NCI-H748 (cell line): ENCODE results near the gene RAB39A.
"Not testable (repeated sequence)": the region's sequence is repeated elsewhere in the genome, so short reads cannot be mapped to it uniquely, and the experiment has no call there.

Experiments
- DNase-seq: peaks from one replicate; lab custom pipeline; 2025; ENCODE audit not compliant: unreplicated experiment; lab: John Stamatoyannopoulos, UW

The RAB39A gene

GRCh38 chr11:107928046-107928766 is at the start of gene RAB39A:
TSS of gene RAB39A (plus strand) at chr11:107928448. CDS start at chr11:107928569, 121 bp downstream.
- DNase-seq = peak; percentile 95

GRCh38 chr11:107881471-107881870 is 46.8 kb upstream of the RAB39A start:
- DNase-seq = not testable (repeated sequence)

DNA sequence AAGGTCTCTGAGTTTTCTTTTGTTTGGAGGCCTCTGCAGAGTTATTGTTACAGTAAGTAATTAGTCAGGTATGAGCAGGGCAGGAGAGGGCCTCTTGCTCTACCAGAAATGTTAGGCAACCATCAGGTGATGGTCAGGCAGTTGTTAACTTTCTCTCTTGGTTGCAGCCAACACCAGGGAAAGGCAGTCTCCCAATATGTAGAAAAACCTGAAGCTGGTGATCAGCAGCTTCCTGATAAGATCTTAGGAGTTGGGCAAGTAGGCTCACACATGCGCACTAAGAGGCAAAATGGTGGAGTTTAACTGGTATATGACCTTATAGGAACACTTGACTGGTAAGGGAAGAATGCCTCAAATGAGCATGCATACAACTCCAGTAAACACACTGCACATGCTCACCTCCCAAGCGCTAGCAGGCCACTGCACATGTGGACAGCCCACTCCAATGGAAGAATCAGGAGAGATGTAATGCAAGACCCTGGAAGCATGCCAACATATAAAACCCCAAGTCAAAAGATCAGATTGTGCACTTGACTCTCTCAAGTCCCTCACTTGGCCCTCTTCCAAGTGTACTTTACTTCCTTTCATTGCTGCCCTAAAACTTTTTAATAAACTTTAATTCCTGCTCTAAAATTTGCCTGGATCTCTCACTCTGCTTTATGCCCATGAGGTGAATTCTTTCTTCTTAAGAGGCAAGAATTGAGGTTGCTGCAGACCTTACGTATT is 46.0 kb upstream of the RAB39A start:
- no peak for DNase-seq

DNA sequence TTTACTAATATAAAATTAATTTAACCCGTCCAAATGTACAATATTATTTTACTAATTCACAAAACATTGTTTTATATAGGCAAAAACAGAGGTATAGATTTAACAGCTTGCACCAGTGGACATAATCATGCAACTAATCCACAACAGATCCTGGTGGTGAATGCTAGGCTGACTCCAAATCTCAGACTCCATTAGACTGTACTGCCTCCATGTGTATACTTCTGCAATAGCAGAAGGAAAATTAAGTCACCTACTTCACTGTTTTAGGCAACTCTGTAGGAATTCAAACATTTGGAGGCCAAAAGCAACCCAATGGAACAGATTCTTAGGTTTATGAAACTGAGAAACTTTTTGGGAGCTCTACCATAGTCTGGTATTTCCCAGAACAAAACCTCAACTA is 30.0 kb upstream of the RAB39A start:
- DNase-seq = peak; percentile 2

GRCh38 chr11:107908211-107908610 is 20.0 kb upstream of the RAB39A start:
- no peak for DNase-seq

DNA sequence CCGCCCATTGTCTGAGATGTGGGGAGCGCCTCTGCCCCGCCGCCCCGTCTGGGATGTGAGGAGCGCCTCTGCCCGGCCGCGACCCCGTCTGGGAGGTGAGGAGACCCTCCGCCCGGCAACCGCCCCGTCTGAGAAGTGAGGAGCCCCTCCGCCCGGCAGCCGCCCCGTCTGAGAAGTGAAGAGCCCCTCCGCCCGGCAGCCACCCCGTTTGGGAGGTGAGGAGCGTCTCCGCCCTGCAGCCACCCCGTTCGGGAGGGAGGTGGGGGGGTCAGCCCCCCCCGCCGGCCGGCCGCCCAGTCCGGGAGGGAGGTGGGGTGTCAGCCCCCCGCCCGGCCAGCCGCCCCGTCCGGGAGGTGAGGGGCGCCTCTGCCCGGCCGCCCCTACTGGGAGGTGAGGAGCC is 15.8 kb upstream of the RAB39A start:
- DNase-seq = not testable (repeated sequence)

DNA sequence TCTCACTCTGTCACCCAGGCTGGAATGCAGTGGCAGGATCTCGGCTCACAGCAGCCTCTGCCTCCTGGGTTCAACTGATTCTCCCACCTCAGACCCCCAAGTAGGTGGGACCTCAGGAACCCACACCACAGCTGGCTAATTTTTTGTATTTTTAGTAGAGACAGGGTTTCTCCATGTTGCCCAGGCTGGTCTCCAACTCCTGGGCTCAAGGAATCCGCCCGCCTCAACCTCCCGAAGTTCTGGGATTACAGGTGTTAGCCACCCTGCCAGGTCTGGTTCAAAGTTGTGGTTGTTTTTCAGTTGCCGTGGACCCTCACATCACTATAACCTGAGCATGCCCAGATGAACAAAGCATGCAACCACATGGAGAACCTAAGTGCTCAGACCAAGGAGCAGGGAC is 13.0 kb upstream of the RAB39A start:
- no peak for DNase-seq

- DNase-seq = peak; percentile 60
Observed at GRCh38 chr11:107916671-107917241, 11.5 kb upstream of the RAB39A start.

- no peak for DNase-seq
Observed at GRCh38 chr11:107921997-107922396, 6.3 kb upstream of the RAB39A start.

DNA sequence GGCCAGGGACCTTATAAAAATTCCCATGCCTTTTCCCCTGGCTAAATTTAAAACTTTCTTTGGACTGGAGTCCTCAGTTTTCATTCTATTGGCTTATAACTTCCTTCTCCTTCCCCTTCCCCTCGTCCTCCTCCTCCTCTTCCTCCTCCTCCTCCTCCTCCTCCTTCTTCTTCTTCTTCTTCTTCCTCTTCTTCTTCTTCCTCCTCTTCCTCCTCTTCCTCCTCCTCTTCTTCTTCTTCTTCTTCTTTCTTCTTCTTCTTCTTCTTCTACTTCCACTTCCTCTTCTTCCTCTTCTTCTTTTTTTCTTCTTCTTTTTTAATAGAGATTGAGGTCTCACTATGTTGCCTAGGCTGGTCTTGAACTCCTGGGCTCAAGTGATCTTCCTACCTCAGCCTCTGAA is 4.7 kb upstream of the RAB39A start:
- DNase-seq = not testable (repeated sequence)

DNA sequence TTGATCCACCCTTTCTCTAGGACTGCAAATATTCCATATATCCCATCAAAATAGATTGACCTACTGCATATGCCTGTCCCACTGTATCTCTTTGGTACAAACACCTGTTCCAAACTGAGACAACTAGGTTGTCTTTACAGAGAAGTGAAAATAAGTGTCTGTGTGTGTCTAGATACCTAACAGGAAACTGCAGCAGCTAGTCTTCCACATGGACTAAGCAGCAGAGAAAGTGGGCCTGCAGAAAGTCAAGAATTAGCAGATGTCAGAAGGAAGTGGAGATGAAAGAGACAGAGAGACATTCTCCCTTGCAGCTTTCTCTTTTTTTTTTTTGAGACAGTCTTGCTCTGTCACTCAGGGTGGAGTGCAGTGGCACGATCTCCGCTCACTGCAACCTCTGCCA is 3.9 kb upstream of the RAB39A start:
- DNase-seq = no peak

DNA sequence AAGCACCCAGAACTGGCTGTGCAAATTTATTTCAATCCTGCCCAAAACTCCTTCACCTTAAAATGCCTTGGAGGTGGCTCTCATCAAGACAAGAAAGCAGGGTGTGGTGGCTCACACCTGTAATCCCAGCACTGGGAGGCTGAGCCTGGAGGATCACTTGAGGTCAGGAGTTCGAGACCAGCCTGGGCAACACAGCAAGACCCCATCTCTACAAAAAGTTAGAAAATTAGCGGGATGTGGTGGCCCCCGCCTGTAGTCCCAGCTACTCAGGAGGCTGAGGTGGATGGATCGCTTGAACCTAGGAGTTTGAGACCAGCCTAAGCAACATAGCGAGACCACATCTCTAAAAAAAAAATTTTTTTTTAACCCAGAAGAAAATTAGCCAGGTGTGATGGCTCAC is 689 bp upstream of the RAB39A start:
- no peak for DNase-seq

GRCh38 chr11:107928767-107929507 is 689 bp downstream of the RAB39A start:
- DNase-seq = peak; percentile 62

- DNase-seq = peak; percentile 31
Observed at GRCh38 chr11:107929611-107930200, 1.5 kb downstream of the RAB39A start.

GRCh38 chr11:107931206-107931605 is 3.0 kb downstream of the RAB39A start:
- DNase-seq = peak; percentile 8

DNA sequence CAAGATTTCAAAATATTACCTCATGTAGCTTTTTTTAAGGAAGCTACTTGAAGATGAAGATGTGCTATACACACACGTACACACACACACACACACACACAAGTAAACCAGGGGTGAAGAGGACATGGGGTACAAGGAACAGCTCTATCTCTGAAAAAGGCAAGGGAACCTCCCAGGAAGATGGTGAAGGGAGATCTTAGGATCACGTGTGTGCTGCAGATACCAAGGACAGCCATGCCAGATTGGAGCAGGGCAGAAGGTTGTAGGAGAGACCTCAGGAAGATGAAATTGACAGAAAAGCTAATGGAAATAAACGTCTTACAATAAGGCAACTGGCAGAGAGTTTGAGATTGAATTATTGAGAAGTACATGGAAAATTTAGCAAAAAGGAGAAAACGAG is 19.7 kb downstream of the RAB39A start:
- DNase-seq = no peak

GRCh38 chr11:107948328-107948727 is 20.1 kb downstream of the RAB39A start:
- DNase-seq = not testable (repeated sequence)

DNA sequence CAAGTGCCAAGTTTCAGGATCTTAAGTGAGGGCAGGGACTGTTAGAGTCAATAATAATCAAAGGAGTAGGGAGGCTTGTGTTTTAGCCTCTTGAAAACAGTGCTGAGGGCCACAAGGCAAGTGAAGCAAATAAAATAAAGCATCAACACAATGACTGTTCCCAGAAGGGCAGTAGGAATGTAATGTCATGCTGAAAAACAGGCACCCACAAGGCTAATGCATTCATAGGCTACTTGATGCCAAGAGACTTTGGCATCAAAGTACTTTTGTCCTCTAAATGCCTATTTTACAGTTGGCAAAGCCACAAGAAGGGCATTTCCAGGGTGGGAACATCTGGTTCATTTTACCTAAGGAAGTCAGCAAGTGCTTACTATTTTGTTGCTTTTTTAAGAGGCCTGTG is 22.9 kb downstream of the RAB39A start:
- no peak for DNase-seq

DNA sequence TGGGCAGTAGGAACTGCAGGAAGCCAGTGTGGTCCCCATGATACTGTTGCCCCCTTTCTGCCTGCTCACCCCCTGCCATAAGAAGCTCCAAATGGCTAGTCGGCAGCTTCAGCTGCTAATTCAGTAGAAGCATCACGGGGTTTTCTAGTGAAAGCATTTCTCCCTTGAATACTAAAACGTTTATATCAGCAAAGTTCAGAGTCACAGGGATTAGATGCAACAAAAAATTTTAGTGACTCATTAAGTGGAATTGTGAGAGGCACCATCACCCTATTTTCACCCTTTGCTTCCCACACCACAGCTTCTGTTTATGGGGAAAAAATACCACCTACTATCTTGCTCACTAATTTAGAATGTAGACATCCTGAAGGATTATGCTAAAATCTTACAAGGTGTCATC is 25.2 kb downstream of the RAB39A start:
- DNase-seq = no peak

- DNase-seq = no peak
Observed at GRCh38 chr11:107956543-107956942, 28.3 kb downstream of the RAB39A start.

DNA sequence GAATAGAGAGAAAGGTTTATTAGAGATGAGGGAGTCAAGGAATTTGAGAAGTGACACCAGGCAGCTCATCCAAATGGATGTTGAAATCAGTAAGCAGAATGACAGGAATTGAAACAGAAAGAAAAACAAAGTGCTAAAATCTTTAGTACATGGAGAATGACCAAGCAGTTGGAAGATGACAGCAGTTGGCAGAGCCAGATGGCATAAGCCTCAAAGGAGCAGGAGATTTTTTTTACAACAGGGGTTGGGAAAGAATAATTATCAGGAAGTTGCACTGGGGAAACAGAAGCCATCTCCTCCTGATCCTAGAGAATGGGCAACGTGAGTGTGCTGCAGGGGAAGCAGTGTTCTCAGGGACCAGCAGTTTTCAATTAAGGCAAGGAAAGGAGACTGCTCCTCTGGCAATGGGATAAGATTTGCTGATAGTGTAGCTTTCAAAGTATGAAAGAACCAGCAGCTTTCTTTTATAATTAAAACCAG is 28.9 kb downstream of the RAB39A start:
- DNase-seq = no peak
